ENCODE results near the gene TULP1. TPM values are rescaled to one million over a fixed set of nuclear protein-coding genes. Genes with fewer than 3 reads are reported as not detected.

The TULP1 gene
- total RNA-seq, 1 experiment from 2014 or later = not detected

GRCh38 chr6:35486005-35486925 lies 26.4 kb downstream of the TULP1 start:
- Histone ChIP-seq H3F3A (ENCODE audit: low read length, unreplicated experiment) (no peaks in the 10 kb centered on the region), H4K20me1 (ENCODE audit: low read length) (no peaks in the 10 kb centered on the region), H3K4me1 (ENCODE audit: insufficient read depth, low read length) (peaks cover 39% of the 10 kb centered on the region), H3K27ac (ENCODE audit: low read length) (peak overlapping the region; percentile 90), H3K9me3 (ENCODE audit: low read length) (no peaks in the 10 kb centered on the region), H3K9ac (ENCODE audit: low read length) (peak overlapping the region; percentile 74), H3K9me2 (replicated peaks; ENCODE audit: low read length) (no peaks in the 10 kb centered on the region), H3K36me3 (ENCODE audit: low read depth, low read length) (no peaks in the 10 kb centered on the region), H3K4me3 (ENCODE audit: low read length) (peak overlapping the region; percentile 53; the same call in 1 of the 2 replicates), H3K27me3 (ENCODE audit: low read length) (no peaks in the 10 kb centered on the region), H3K4me2 (ENCODE audit: low read length) (peak overlapping the region; percentile 81), H2AFZ (ENCODE audit: low read length) (peak overlapping the region; percentile 72), H3K79me2 (ENCODE audit: low read length) (peaks cover 10% of the 10 kb centered on the region)
- CTCF ChIA-PET = no interaction called here
- TF ChIP-seq EZH2phosphoT487 (IDR thresholded peaks at IDR 0.05; ENCODE audit: borderline replicate concordance, low read length) (no peak), EZH2 (IDR thresholded peaks at IDR 0.05; ENCODE audit: low read length, unreplicated experiment) (no peak)
- TF ChIP-seq, protein P1, sequence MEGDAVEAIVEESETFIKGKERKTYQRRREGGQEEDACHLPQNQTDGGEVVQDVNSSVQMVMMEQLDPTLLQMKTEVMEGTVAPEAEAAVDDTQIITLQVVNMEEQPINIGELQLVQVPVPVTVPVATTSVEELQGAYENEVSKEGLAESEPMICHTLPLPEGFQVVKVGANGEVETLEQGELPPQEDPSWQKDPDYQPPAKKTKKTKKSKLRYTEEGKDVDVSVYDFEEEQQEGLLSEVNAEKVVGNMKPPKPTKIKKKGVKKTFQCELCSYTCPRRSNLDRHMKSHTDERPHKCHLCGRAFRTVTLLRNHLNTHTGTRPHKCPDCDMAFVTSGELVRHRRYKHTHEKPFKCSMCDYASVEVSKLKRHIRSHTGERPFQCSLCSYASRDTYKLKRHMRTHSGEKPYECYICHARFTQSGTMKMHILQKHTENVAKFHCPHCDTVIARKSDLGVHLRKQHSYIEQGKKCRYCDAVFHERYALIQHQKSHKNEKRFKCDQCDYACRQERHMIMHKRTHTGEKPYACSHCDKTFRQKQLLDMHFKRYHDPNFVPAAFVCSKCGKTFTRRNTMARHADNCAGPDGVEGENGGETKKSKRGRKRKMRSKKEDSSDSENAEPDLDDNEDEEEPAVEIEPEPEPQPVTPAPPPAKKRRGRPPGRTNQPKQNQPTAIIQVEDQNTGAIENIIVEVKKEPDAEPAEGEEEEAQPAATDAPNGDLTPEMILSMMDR (conservative IDR thresholded peaks at IDR 0.05; ENCODE audit: low read depth, low read length) = no peak
- BruUV-seq (replicated peaks) = no TSS peak
- POLR2A ChIA-PET (ENCODE audit: unreplicated experiment) = interaction anchor here (0.7 kb wide), 1 partner anchor 1879 kb away, joined by 3 read pairs; no protein-coding TSS in a partner anchor
- DNase-seq (peak; percentile 81), ATAC-seq (peak; percentile 26)
- intact Hi-C loops (cut with micrococcal nuclease) = no loop called here

DNA sequence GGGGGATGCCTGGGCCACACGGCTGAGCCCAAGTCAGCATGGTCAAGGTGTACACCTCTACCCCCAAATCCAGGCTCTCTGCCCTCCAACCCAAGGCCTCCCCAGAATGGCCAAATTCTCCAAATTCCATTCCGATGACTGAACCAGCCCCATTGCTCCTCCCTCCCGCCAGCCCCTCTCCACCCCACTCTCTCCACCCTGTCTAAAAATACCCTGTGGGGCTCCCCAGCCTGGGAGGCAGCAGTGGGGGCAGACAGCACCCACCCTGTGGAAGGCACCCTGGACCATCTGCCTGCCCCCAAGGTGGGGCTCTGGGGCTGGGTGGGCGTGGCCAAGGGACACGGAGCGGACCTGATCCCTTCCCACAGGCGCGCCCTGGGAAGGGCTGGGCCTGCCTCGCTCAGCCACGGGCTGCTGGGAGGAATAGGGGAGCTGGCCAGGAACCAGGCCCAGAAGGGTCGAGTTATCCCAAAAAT lies 27.3 kb downstream of the TULP1 start:
- no peaks in the 10 kb centered on the region for H3K9me2 ChIP-seq (replicated peaks; ENCODE audit: low read length)
- POLR2A ChIA-PET (ENCODE audit: unreplicated experiment) = no interaction called here
- CTCF ChIA-PET = interaction anchor here (0.6 kb wide), 1 partner anchor 33 kb away, joined by 3 read pairs; the partner anchor contains the start of gene FANCE
- no TSS peak for BruUV-seq (replicated peaks)
- intact Hi-C loops (cut with micrococcal nuclease) = loop anchor here (2.0 kb wide), 1 partner anchor 17 kb away; the partner anchor contains the start of gene RPL10A
- H3K4me1 ChIP-seq (ENCODE audit: insufficient read depth, low read length) = peaks cover 39% of the 10 kb centered on the region
- peak overlapping the region; percentile 72 for H2AFZ ChIP-seq (ENCODE audit: low read length)
- TF ChIP-seq EZH2 (IDR thresholded peaks at IDR 0.05; ENCODE audit: low read length, unreplicated experiment) (no peak), EZH2phosphoT487 (IDR thresholded peaks at IDR 0.05; ENCODE audit: borderline replicate concordance, low read length) (no peak)
- TF ChIP-seq, protein P1 (conservative IDR thresholded peaks at IDR 0.05; ENCODE audit: low read depth, low read length) = no peak
- peak overlapping the region; percentile 90 for H3K27ac ChIP-seq (ENCODE audit: low read length)
- no peaks in the 10 kb centered on the region for H3K9me3 ChIP-seq (ENCODE audit: low read length)
- H3K4me3 ChIP-seq (ENCODE audit: low read length) = peak overlapping the region; percentile 53; the same call in 1 of the 2 replicates
- peak; percentile 66 for ATAC-seq
- H3K36me3 ChIP-seq (ENCODE audit: low read depth, low read length) = no peaks in the 10 kb centered on the region
- H4K20me1 ChIP-seq (ENCODE audit: low read length) = no peaks in the 10 kb centered on the region
- peaks cover 9% of the 10 kb centered on the region; the same call in 1 of the 2 replicates for H3K79me2 ChIP-seq (ENCODE audit: low read length)
- peak; percentile 80 for DNase-seq
- H3K27me3 ChIP-seq (ENCODE audit: low read length) = no peaks in the 10 kb centered on the region
- H3F3A ChIP-seq (ENCODE audit: low read length, unreplicated experiment) = no peaks in the 10 kb centered on the region
- H3K4me2 ChIP-seq (ENCODE audit: low read length) = peak overlapping the region; percentile 81
- H3K9ac ChIP-seq (ENCODE audit: low read length) = peak overlapping the region; percentile 74
